Fibroblast of villous mesenchyme (primary cell): Measurements from ENCODE around the gene NHERF1. TPM values are rescaled to one million over a fixed set of nuclear protein-coding genes. Genes with fewer than 3 reads are reported as not detected.
A peak's percentile ranks its signal among the peaks of the same experiment; 100 is the strongest.

Experiments
- DNase-seq: peaks from one replicate; pipeline ENCODE4 v3.0.0-alpha.2; 2010; ENCODE audit warnings: low read depth
- H3K4me3 ChIP-seq: 2 replicates; pipeline ENCODE4 v1.5.1; 2011; ENCODE audit warnings: low read depth, mild to moderate bottlenecking, low read length
- total RNA-seq: library from RNA; depleted of rRNA; stranded (reverse); fragments of >200 nt; gene quantifications from 2 replicates; pipeline ENCODE4 v1.2.3, GENCODE V29; 2012
- TF ChIP-seq, protein P1 (sequence below): IDR thresholded peaks from 2 replicates; pipeline ENCODE4 v1.5.1; 2012; ENCODE audit warnings: low read depth, mild to moderate bottlenecking, low read length; ENCODE audit not compliant: insufficient read depth

Gene NHERF1
- total RNA-seq, 1 donor = 20.7 TPM

DNA sequence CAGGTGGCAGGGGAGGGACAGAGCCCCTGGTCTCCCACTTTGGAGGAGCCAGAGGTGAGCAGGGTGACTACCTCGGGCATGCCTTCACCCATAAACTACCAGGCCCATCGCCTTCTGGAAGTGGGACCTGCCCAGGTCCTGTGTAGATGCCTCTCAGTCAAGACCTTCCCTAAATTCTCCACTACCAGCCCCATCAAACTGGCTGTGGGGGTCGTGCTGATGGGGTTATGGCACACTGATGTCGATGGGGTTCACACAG lies 17.2 kb upstream of the NHERF1 start:
- no peak for DNase-seq
- no peak overlapping the region for H3K4me3 ChIP-seq
- TF ChIP-seq, protein P1, sequence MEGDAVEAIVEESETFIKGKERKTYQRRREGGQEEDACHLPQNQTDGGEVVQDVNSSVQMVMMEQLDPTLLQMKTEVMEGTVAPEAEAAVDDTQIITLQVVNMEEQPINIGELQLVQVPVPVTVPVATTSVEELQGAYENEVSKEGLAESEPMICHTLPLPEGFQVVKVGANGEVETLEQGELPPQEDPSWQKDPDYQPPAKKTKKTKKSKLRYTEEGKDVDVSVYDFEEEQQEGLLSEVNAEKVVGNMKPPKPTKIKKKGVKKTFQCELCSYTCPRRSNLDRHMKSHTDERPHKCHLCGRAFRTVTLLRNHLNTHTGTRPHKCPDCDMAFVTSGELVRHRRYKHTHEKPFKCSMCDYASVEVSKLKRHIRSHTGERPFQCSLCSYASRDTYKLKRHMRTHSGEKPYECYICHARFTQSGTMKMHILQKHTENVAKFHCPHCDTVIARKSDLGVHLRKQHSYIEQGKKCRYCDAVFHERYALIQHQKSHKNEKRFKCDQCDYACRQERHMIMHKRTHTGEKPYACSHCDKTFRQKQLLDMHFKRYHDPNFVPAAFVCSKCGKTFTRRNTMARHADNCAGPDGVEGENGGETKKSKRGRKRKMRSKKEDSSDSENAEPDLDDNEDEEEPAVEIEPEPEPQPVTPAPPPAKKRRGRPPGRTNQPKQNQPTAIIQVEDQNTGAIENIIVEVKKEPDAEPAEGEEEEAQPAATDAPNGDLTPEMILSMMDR = no peak

DNA sequence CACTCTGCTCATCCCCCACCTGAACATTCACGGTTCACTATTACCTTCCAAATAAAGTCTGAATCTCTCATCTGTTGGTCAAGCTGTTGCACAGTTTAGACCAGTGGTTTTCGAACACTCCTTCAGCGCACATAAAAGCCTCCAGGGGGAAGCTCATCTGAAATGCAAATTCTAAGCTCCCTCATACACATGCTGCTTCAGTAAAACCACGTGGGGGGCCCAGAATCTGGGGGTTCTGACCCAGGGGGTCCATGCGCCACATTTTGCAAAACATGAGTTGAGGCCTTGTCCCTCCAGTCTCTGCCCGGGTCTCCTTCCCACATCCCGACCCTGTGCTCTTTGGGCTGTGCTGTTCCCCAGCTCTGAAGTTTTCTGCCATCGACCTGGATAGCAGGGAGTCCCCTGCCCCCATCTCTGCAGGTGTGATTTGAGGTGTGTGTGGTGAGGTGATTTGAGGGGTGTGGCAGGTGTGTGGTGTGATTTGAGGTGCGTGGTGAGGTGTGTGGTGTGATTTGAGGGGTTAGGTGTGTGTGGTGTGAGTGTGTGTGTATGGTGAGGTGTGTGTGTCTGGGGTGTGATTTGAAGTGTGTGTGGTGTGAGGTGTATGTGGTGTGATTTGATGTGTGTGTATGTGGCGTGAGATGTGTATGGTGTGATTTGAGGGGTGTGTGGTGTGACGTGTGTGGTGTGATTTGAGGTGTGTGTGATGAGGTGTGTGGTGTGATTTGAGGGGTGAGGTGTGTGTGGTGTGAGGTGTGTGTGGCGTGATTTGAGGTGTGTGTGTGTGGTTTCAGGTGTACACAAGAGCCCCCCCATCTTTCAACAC lies 16.2 kb upstream of the NHERF1 start:
- H3K4me3 ChIP-seq = no peak overlapping the region
- TF ChIP-seq, protein P1 = no peak
- no peak for DNase-seq

DNA sequence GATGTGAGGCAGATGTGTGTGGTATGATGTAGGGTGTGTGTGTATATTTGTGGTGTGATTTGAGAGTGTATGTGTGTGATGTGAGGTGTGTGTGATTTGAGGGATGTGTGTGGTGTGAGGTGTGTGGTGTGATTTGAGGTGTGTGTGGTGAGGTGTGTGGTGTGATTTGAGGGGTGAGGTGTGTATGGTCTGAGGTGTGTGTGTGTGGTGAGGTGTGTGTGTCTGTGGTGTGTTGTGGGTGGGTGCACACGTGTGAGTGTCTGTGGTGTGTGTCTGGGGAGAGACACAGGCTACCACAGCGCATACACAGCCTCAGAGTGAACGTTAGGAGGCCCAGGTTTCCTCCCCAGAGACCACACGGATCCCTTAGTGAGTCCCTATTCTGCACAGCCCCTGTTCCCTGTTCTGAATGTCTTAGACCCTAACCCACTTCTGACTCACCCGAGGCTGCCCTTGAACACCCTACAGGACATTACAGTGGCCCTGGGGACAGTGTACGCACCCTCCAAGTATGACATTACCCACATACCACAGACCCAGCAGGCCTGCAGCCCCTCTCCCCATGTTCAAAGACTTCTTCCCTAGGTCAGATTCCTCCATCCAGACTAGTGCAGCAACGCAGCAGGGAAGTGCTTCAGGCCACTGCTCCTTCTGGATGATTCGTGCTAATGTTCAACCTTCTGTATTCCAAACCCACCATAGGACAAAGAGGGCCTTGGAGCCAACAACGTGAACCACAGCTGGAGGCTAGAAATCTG lies 14.9 kb upstream of the NHERF1 start:
- TF ChIP-seq, protein P1 = no peak
- no peak overlapping the region for H3K4me3 ChIP-seq
- no peak for DNase-seq

DNA sequence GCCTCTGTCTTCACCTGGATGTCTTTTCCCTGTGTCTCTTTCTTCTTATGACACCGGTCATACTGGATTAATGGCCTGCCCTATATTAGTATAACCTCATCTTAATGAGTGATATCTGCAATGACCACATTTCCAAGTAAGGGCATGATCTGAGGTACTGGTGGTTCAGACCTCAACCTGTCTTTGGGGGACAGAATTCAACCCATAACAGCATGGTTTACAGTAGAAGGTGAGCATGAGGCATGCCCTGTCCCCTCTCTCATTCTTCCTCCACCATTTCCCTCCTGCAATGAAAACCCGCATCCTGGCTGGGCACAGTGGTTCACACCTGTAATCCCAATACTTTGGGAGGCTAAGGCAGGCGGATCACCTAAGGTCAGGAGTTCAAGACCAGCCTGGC lies 14.2 kb upstream of the NHERF1 start:
- no peak for DNase-seq
- TF ChIP-seq, protein P1 = no peak
- no peak overlapping the region for H3K4me3 ChIP-seq

DNA sequence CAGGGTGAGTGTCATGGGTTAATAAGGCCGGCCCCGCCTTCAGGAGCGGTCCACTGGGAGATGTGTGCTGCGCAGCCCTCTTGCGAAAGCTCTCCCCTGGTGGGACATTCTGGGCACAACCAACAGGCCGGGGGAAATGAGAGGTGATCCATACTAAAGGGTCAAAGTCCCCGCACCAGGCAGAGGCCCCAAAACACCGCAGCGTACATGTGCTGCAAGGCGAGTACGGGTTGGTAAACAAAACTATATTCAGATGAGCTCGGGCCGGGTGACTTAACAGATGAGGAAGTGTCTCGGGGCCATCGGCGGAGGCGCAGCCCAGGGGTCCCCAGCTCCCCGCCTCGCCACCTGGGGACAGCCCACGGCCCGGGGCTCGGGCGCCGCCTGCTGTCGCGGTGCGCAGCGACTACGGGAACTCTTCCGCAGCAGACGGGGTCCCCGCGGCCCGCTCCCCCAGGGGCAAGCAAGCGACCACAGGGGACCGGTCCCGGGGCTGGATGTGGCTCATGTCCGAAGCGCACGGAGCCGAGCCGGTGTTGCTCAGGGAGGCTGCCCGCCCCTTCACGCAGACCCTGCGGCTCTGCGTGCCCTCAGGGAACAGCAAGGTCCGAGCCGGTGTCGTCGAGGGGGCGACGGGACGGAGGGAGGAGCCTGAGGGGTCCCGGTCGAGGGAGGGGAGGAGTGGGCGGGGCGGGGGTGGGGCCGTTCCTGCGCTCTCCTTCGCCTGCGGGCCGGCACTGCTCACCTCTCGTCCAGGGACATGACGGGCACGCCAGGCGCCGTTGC lies 11.7 kb upstream of the NHERF1 start, which contains the start of gene RAB37:
Gene RAB37, plus strand, starts transcription at position 744 of the 786 bp plus-strand sequence. Its CDS starts 17 bp downstream, at position 761.
- no peak for DNase-seq
- TF ChIP-seq, protein P1 = peak; percentile 27
- peak within 1 kb of the TSS; percentile 39 for H3K4me3 ChIP-seq

DNA sequence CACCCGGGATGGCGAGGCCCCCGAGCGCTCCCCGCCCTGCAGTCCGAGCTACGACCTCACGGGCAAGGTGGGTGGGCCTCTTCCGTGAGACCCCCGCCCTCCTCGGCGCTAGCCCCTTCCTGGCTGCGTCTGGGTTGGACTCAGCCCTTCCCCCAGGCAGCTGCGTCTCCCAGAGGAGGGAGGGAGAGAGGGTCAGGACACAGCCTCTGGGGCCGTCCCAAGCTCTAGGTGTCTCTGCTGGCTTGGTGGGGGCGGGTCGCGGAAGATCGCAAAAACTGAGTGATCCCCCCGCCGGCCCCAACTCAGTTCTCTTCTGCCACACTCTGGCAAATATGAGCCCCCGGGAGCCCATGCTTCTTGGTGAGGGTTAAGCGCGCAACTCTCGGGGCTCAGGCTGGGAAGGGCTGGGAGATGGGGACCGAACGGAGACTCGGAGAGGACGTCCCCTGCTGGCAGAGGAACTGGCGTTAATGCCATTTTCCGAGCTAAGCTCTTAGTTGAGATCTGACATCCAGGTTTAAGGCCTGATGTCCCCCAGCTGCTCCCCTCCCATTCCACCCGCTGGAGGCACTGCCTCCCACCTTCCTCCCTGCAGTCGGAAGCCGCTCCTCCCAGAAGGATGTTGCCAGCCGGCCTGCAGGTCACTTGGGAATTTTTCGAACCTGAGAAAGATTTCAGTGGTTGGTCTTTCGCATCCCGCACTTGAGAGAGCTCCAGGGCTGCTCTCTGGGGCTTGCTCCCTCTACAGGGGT lies 11.0 kb upstream of the NHERF1 start:
- no peak for DNase-seq
- peak overlapping the region; percentile 39 for H3K4me3 ChIP-seq
- TF ChIP-seq, protein P1 = peak; percentile 39
